MM.1S (cell line): ENCODE measurements around the gene PGRMC1.
A peak's percentile ranks its signal among the peaks of the same experiment; 100 is the strongest.
"Not testable (repeated sequence)": the region's sequence is repeated elsewhere in the genome, so short reads cannot be mapped to it uniquely, and the experiment has no call there.

Experiments
- DNase-seq: peaks from one replicate; pipeline ENCODE4 v3.0.0-alpha.2; 2015
- H2AFZ ChIP-seq: fragments of 300-600 bp; sonication (generic); 2 replicates; pipeline ENCODE4 v1.6.0; 2016; ENCODE audit warnings: antibody characterized with exemption, low read length
- H3F3A ChIP-seq: fragments of 300-600 bp; sonication (generic); 2 replicates; pipeline ENCODE4 v1.6.1; 2016; ENCODE audit warnings: mild to moderate bottlenecking, antibody characterized with exemption, low read length, moderate library complexity, mixed read lengths; ENCODE audit not compliant: insufficient read depth
- H3K27ac ChIP-seq: fragments of 300-600 bp; sonication (generic); 2 replicates; pipeline ENCODE4 v1.5.1; 2016; ENCODE audit warnings: mild to moderate bottlenecking, low read length
- H3K27me3 ChIP-seq: fragments of 300-600 bp; sonication (generic); replicated peaks from 2 replicates; pipeline ENCODE4 v1.6.0; 2016; ENCODE audit warnings: low read length; ENCODE audit not compliant: insufficient read depth
- H3K36me3 ChIP-seq: fragments of 300-600 bp; sonication (generic); replicated peaks from 2 replicates; pipeline ENCODE4 v1.6.1; 2016; ENCODE audit warnings: mild to moderate bottlenecking, low read length, mixed read lengths; ENCODE audit not compliant: insufficient read depth
- H3K4me1 ChIP-seq: fragments of 300-600 bp; sonication (generic); 2 replicates; pipeline ENCODE4 v1.6.1; 2016; ENCODE audit warnings: low read length, mixed read lengths
- H3K4me2 ChIP-seq: fragments of 300-600 bp; sonication (generic); 2 replicates; pipeline ENCODE4 v1.6.0; 2016; ENCODE audit warnings: low read depth, low read length
- H3K4me3 ChIP-seq: fragments of 300-600 bp; sonication (generic); 2 replicates; pipeline ENCODE4 v1.5.1; 2016; ENCODE audit warnings: low read length, mixed read lengths
- H3K79me2 ChIP-seq: fragments of 300-600 bp; sonication (generic); 2 replicates; pipeline ENCODE4 v1.6.1; 2016; ENCODE audit warnings: mixed run types, low read length, mixed read lengths
- H3K9ac ChIP-seq: fragments of 300-600 bp; sonication (generic); 2 replicates; pipeline ENCODE4 v1.6.1; 2016; ENCODE audit warnings: low read length, mixed read lengths
- H3K9me2 ChIP-seq: fragments of 300-600 bp; sonication (generic); replicated peaks from 2 replicates; pipeline ENCODE4 v1.6.1; 2016; ENCODE audit warnings: mild to moderate bottlenecking, low read length, mixed read lengths; ENCODE audit not compliant: insufficient read depth
- H3K9me3 ChIP-seq: fragments of 300-600 bp; sonication (generic); replicated peaks from 2 replicates; pipeline ENCODE4 v1.6.1; 2016; ENCODE audit warnings: mild to moderate bottlenecking, low read length, mixed read lengths; ENCODE audit not compliant: insufficient read depth
- H4K20me1 ChIP-seq: fragments of 300-600 bp; sonication (generic); 2 replicates; pipeline ENCODE4 v1.6.1; 2016; ENCODE audit warnings: mild to moderate bottlenecking, low read length, moderate library complexity, mixed read lengths; ENCODE audit not compliant: insufficient read depth
- CTCF ChIP-seq: fragments of 300-600 bp; sonication (generic); IDR thresholded peaks from 2 replicates; pipeline ENCODE4 v1.5.1; 2016; ENCODE audit warnings: antibody characterized with exemption, low read length, mixed read lengths
- EZH2 ChIP-seq: fragments of 300-600 bp; sonication (generic); optimal IDR thresholded peaks from 2 replicates; pipeline ENCODE3; 2017; ENCODE audit warnings: low read depth, mild to moderate bottlenecking, antibody characterized with exemption, low read length, mixed read lengths
- EZH2phosphoT487 ChIP-seq: fragments of 300-600 bp; sonication (generic); IDR thresholded peaks from 2 replicates; pipeline ENCODE4 v1.6.1; 2018; ENCODE audit warnings: antibody characterized with exemption, low read length

Gene PGRMC1

GRCh38 chrX:119252716-119253115, 16.6 kb downstream of the PGRMC1 start:
- Histone ChIP-seq H3K4me2 (no peak overlapping the region), H3K9me2 (no peaks in the 10 kb centered on the region), H3K36me3 (no peaks in the 10 kb centered on the region), H3K27me3 (no peaks in the 10 kb centered on the region), H3K79me2 (no peaks in the 10 kb centered on the region), H3K9ac (no peak overlapping the region), H3K4me3 (no peak overlapping the region), H2AFZ (no peak overlapping the region), H4K20me1 (no peaks in the 10 kb centered on the region), H3F3A (no peaks in the 10 kb centered on the region), H3K4me1 (no peaks in the 10 kb centered on the region), H3K9me3 (no peaks in the 10 kb centered on the region), H3K27ac (no peak overlapping the region)
- DNase-seq: no peak
- TF ChIP-seq CTCF (no peak), EZH2 (no peak), EZH2phosphoT487 (no peak)

DNA sequence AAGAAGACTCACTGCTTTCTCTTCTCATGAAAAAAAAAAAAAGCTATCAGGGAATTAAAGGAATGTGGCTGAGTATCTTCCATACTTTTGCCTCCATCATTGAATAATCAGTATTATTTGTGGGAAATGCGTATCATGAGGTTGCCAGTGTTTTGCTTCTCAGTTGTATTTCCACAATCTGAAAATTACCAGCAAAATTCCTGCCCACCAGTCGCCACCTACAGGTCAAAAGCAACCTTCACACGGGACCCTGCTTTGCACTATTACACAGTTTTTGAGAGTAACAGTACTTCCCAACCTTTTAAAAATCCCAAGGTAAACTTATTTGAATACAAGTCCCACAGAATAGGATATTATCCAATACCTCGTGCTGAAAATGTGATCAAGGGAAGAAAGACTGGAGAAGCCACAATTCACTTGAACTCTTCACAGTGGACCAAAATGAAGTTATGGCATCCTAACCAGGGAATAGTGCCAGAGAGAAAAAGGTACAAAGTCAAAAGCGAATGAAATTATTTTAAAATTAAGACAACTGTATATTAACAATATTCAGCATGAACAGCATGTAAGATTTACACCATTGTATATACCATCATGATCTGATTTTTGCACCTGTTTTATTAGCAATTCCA, 30.4 kb downstream of the PGRMC1 start:
- H3K4me3 ChIP-seq: no peak overlapping the region
- H2AFZ ChIP-seq: no peak overlapping the region
- H3K4me2 ChIP-seq: no peak overlapping the region
- H4K20me1 ChIP-seq: no peaks in the 10 kb centered on the region
- H3F3A ChIP-seq: no peaks in the 10 kb centered on the region
- H3K36me3 ChIP-seq: no peaks in the 10 kb centered on the region
- H3K9ac ChIP-seq: no peak overlapping the region
- TF ChIP-seq CTCF (peak; percentile 77), EZH2 (no peak), EZH2phosphoT487 (no peak)
- H3K27me3 ChIP-seq: no peaks in the 10 kb centered on the region
- H3K9me3 ChIP-seq: no peaks in the 10 kb centered on the region
- H3K9me2 ChIP-seq: no peaks in the 10 kb centered on the region
- peak; percentile 19 for DNase-seq
- H3K79me2 ChIP-seq: no peaks in the 10 kb centered on the region
- no peaks in the 10 kb centered on the region for H3K4me1 ChIP-seq
- H3K27ac ChIP-seq: no peak overlapping the region

GRCh38 chrX:119267115-119267514, 31.0 kb downstream of the PGRMC1 start:
- not testable (repeated sequence) for H3K4me1 ChIP-seq, H3K9me3 ChIP-seq, DNase-seq, H4K20me1 ChIP-seq, H2AFZ ChIP-seq, H3F3A ChIP-seq, H3K27ac ChIP-seq, H3K36me3 ChIP-seq, H3K4me2 ChIP-seq, H3K4me3 ChIP-seq, H3K79me2 ChIP-seq, H3K9me2 ChIP-seq, H3K9ac ChIP-seq, H3K27me3 ChIP-seq

DNA sequence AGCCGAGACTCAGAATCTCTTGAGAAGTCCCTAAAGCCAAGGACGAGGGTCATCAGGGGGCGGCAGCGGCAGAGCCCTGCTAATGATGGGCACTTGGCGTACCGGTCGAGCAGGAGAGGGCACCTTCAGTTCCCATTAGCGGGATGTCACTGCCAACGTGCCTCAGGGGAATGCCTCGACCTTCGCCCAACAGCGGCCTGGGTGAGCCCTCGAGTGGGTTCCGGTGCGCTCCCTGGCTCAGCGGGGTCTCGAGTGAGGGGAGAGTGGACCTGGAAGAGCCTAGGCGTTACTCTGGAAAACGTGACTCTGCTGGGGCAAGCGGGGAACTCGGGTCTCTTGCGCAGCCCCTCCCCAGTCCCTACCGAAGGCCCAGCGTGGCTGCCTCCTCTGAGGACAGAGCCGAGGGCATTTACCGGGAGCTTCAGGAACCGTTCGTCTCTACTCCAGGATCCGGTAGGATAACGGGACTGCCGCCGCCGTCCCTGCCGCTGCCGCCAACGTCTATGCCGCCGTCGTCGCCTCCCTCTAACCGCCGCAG, 36.9 kb downstream of the PGRMC1 start:
- Histone ChIP-seq H3K4me2 (no peak overlapping the region), H3K36me3 (no peaks in the 10 kb centered on the region), H3K4me3 (no peak overlapping the region), H3F3A (no peaks in the 10 kb centered on the region), H3K27me3 (no peaks in the 10 kb centered on the region), H3K9me2 (no peaks in the 10 kb centered on the region), H3K27ac (no peak overlapping the region), H3K4me1 (no peaks in the 10 kb centered on the region), H3K79me2 (no peaks in the 10 kb centered on the region), H4K20me1 (no peaks in the 10 kb centered on the region), H3K9me3 (no peaks in the 10 kb centered on the region), H2AFZ (no peak overlapping the region), H3K9ac (no peak overlapping the region)
- no peak for TF ChIP-seq CTCF
- no peak for TF ChIP-seq EZH2phosphoT487
- TF ChIP-seq EZH2: no peak
- no peak for DNase-seq
